KMS-11 (cell line): ENCODE results near the gene NME9.

ENCODE experiments used
- H2AFZ ChIP-seq: fragments of 200-600 bp; sonication (generic); 2 replicates; pipeline ENCODE4 v1.6.1; 2016; ENCODE audit warnings: antibody characterized with exemption, mixed run types, low read depth
- H3K27ac ChIP-seq: fragments of 200-600 bp; sonication (generic); 2 replicates; pipeline ENCODE4 v1.6.1; 2016; ENCODE audit warnings: mild to moderate bottlenecking, mixed run types
- H3K27me3 ChIP-seq: fragments of 200-600 bp; sonication (generic); 2 replicates; pipeline ENCODE4 v1.6.1; 2017; ENCODE audit warnings: mild to moderate bottlenecking, low read depth, mixed run types, moderate library complexity; ENCODE audit not compliant: insufficient read depth
- H3K36me3 ChIP-seq: fragments of 200-600 bp; sonication (generic); 2 replicates; pipeline ENCODE4 v1.6.1; 2017; ENCODE audit warnings: mild to moderate bottlenecking, mixed run types; ENCODE audit not compliant: insufficient read depth
- H3K4me1 ChIP-seq: fragments of 200-600 bp; sonication (generic); 2 replicates; pipeline ENCODE4 v1.6.1; 2016; ENCODE audit warnings: mild to moderate bottlenecking, low read depth, mixed run types; ENCODE audit not compliant: poor library complexity, severe bottlenecking
- H3K4me2 ChIP-seq: fragments of 200-600 bp; sonication (generic); 2 replicates; pipeline ENCODE4 v1.7.0; 2016; ENCODE audit warnings: mild to moderate bottlenecking, mixed run types
- H3K4me3 ChIP-seq: fragments of 200-600 bp; sonication (generic); IDR thresholded peaks from 2 replicates; pipeline ENCODE4 v1.6.1; 2017; ENCODE audit warnings: low read depth, low read length, mixed read lengths; ENCODE audit not compliant: insufficient read depth
- H3K79me2 ChIP-seq: fragments of 200-600 bp; sonication (generic); 2 replicates; pipeline ENCODE4 v1.6.1; 2016; ENCODE audit warnings: low read depth, mixed run types; ENCODE audit not compliant: insufficient read depth
- H3K9ac ChIP-seq: fragments of 200-600 bp; sonication (generic); 2 replicates; pipeline ENCODE4 v1.6.1; 2016; ENCODE audit warnings: mild to moderate bottlenecking, mixed run types
- H4K20me1 ChIP-seq: fragments of 200-600 bp; sonication (generic); 2 replicates; pipeline ENCODE4 v1.6.1; 2016; ENCODE audit warnings: mild to moderate bottlenecking, mixed run types; ENCODE audit not compliant: insufficient read depth
- TF ChIP-seq, protein P1 (sequence below): fragments of 200-600 bp; sonication (generic); conservative IDR thresholded peaks from 2 replicates; pipeline ENCODE4 v1.6.1; 2017; ENCODE audit warnings: low read depth, mild to moderate bottlenecking, antibody characterized with exemption, low read length, moderate library complexity, mixed read lengths

NME9 gene

DNA sequence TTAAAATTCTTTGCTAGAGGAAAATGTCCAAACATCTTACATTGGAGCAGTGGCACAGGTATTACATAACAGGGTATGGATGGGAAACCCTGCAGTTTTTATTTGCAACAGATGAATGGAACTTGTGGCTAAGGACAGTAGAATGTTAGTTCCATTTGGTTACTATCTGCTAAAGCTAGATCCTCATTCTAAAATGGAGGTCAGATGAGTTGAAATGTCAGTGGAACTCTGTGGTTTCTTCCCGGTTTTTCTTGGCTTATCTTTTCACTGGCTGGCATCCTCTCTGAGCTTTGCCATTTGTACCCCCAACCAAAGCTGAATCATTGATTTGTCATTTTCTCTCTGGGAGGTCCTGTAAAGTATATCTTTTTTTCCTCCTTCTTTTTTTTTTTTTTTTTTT, 73.6 kb downstream of the NME9 start:
- Histone ChIP-seq H3K4me2 (no peak overlapping the region), H3K79me2 (no peaks in the 10 kb centered on the region), H3K27me3 (no peaks in the 10 kb centered on the region), H4K20me1 (no peaks in the 10 kb centered on the region), H3K4me3 (no peak overlapping the region), H3K36me3 (no peaks in the 10 kb centered on the region), H3K27ac (no peak overlapping the region), H3K9ac (no peak overlapping the region), H3K4me1 (peaks cover 34% of the 10 kb centered on the region), H2AFZ (no peak overlapping the region)
- TF ChIP-seq, protein P1, sequence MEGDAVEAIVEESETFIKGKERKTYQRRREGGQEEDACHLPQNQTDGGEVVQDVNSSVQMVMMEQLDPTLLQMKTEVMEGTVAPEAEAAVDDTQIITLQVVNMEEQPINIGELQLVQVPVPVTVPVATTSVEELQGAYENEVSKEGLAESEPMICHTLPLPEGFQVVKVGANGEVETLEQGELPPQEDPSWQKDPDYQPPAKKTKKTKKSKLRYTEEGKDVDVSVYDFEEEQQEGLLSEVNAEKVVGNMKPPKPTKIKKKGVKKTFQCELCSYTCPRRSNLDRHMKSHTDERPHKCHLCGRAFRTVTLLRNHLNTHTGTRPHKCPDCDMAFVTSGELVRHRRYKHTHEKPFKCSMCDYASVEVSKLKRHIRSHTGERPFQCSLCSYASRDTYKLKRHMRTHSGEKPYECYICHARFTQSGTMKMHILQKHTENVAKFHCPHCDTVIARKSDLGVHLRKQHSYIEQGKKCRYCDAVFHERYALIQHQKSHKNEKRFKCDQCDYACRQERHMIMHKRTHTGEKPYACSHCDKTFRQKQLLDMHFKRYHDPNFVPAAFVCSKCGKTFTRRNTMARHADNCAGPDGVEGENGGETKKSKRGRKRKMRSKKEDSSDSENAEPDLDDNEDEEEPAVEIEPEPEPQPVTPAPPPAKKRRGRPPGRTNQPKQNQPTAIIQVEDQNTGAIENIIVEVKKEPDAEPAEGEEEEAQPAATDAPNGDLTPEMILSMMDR = no peak

DNA sequence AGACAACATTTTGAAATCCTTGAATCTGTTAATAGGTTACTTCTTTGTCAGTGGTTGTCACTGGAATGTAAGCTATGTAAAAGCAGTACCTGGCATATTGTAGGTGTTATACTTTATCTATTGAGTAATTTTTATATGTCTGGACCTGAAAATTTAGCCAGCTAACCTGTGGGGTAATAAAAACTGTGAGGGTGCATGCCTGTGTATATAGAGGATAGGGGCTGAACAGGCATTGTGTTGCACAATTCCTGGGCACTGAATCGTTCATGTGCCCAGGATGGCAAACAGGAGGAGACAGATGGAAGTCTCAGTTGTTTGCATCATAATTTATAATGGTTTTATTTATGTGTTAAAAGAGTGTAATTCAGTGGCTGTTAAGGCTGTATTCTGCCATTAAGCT, 75.4 kb downstream of the NME9 start:
- Histone ChIP-seq H3K4me3 (no peak overlapping the region), H3K79me2 (no peaks in the 10 kb centered on the region), H2AFZ (no peak overlapping the region), H3K27me3 (no peaks in the 10 kb centered on the region), H3K27ac (no peak overlapping the region), H3K36me3 (no peaks in the 10 kb centered on the region), H3K4me1 (peaks cover 21% of the 10 kb centered on the region), H4K20me1 (no peaks in the 10 kb centered on the region), H3K4me2 (no peak overlapping the region), H3K9ac (no peak overlapping the region)
- TF ChIP-seq, protein P1 = no peak

DNA sequence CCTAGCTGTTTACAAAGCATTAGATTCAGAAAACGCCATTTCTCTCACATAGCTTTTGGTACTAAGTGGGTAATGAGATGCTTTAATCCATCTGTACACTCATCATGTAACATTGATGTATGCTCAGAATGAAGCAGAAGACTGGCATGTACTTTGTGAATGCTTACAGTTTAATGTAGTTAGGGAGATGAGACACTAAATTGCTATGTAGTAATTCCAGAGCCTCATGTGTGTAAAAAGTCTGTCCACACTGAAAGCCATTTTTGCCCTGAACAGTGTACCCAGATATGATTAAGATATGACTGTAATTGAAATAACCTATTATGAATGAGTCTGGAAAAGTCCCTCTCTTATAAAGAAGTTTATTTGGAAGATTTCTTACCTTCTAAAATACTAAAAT, 76.0 kb downstream of the NME9 start:
- Histone ChIP-seq H3K4me1 (peaks cover 18% of the 10 kb centered on the region), H3K27me3 (no peaks in the 10 kb centered on the region), H3K9ac (no peak overlapping the region), H3K36me3 (no peaks in the 10 kb centered on the region), H3K4me2 (no peak overlapping the region), H3K79me2 (no peaks in the 10 kb centered on the region), H2AFZ (no peak overlapping the region), H4K20me1 (no peaks in the 10 kb centered on the region), H3K27ac (no peak overlapping the region), H3K4me3 (no peak overlapping the region)
- TF ChIP-seq, protein P1 = no peak
